Measurements from ENCODE around the gene TBC1D17.

DNA sequence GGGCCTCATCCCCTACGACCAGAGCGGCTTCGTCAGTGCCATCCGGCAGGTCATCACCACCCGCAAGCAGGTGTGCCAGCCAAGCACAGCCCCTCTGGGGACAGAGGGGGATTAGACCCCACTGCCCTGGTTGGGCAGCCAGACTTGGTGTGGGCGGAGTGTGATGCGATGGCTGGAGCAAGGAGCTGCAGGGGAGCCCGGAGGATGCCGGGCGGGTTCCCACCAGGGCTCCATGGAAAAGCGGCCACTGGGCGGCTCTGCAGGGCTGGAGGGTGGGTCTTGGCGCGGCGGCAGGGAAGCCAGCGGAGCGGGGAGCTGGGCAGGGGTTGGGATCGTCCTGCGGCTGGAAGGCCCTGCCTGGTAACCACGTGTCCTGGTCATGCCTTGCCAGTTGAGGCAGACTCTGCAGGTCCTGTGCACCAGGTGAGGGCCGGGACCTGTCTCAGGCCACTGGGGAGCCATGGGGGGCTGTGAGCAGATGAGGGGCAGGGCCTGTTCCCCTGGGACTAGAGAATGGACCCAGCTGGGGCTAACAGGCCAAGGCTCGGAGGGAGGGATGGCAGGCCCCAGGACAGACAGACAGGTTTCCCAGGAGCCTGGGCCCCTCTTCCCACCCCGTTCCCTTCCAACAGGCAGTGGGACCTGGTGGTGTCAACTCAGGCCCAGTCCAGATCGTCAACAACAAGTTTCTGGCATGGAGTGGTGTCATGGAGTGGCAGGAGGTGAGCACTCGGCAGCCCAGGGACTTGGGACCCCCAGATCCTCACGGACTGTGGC, 20.3 kb upstream of the TBC1D17 start:
- TF ChIP-seq POLR2A (IDR thresholded peaks at IDR 0.05): no peak
- TF ChIP-seq, protein P1, sequence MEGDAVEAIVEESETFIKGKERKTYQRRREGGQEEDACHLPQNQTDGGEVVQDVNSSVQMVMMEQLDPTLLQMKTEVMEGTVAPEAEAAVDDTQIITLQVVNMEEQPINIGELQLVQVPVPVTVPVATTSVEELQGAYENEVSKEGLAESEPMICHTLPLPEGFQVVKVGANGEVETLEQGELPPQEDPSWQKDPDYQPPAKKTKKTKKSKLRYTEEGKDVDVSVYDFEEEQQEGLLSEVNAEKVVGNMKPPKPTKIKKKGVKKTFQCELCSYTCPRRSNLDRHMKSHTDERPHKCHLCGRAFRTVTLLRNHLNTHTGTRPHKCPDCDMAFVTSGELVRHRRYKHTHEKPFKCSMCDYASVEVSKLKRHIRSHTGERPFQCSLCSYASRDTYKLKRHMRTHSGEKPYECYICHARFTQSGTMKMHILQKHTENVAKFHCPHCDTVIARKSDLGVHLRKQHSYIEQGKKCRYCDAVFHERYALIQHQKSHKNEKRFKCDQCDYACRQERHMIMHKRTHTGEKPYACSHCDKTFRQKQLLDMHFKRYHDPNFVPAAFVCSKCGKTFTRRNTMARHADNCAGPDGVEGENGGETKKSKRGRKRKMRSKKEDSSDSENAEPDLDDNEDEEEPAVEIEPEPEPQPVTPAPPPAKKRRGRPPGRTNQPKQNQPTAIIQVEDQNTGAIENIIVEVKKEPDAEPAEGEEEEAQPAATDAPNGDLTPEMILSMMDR (IDR thresholded peaks at IDR 0.05): no peak
